NB4 (cell line): Measurements from ENCODE around the gene DLGAP4.

Experiments used
- CTCF ChIP-seq: IDR thresholded peaks from one replicate; pipeline ENCODE4 v1.5.1; 2012; ENCODE audit warnings: low read depth, low read length
- TF ChIP-seq, protein P1 (sequence below): IDR thresholded peaks from 2 replicates; pipeline ENCODE4 v1.6.1; 2011; ENCODE audit warnings: low read depth, low read length

DNA sequence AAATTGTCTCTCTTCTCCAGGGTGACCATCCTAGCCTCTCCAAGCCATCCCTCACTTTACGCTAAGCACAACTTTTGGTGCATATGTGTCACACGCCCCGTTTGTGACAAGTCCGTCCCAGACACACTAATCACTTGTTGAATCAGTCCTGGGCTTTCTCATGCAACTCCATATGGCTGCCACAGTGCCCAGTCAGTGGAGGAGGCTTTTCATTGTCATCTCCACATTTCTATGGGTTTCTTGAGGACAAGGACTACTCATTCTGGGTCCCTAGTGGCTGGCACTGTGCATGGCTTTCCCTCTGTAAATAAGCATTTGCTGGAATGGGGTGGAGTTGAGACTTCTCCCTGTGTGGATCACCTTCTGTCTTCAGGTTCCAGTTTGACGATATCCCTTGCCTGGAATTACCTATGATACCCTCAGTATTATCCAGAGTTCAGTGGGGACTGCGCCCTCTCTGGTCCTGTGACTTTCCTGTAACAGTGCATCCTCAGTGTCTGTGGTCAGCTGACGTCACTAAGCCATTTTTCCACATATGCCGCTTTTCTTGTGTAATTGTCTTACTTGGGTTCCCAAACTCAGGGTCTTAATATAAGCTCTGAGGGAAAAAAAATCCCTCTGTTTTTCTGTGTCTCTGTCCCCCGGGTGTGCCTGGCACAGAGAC is 175.4 kb downstream of the DLGAP4 start:
- no peak for TF ChIP-seq CTCF
- TF ChIP-seq, protein P1, sequence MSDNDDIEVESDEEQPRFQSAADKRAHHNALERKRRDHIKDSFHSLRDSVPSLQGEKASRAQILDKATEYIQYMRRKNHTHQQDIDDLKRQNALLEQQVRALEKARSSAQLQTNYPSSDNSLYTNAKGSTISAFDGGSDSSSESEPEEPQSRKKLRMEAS, result no peak
